Mesodermal cell (in vitro differentiated cells): ENCODE results near the gene C1orf185.
"Not testable (repeated sequence)": the region's sequence is repeated elsewhere in the genome, so short reads cannot be mapped to it uniquely, and the experiment has no call there.

Experiments
- H3K27ac ChIP-seq: 2 replicates; pipeline ENCODE4 v1.7.0; 2013; ENCODE audit warnings: mild to moderate bottlenecking, low read depth, low read length, moderate library complexity; ENCODE audit not compliant: severe bottlenecking
- H3K36me3 ChIP-seq: 2 replicates; pipeline ENCODE4 v1.7.1; 2013; ENCODE audit warnings: mild to moderate bottlenecking, low read length, moderate library complexity; ENCODE audit not compliant: control insufficient read depth, insufficient read depth
- H3K4me1 ChIP-seq: one replicate; pipeline ENCODE4 v1.7.1; 2013; ENCODE audit warnings: mild to moderate bottlenecking, low read length; ENCODE audit not compliant: insufficient read depth, control insufficient read depth, poor library complexity, severe bottlenecking
- H3K4me3 ChIP-seq: 2 replicates; pipeline ENCODE4 v1.7.0; 2013; ENCODE audit warnings: low read length, control low read depth, mild to moderate bottlenecking; ENCODE audit not compliant: insufficient read depth, poor library complexity, severe bottlenecking; ENCODE audit errors: extremely low read depth
- H3K9me3 ChIP-seq: 2 replicates; pipeline ENCODE4 v1.7.1; 2013; ENCODE audit warnings: mild to moderate bottlenecking, low read length, moderate library complexity; ENCODE audit not compliant: control insufficient read depth
- WGBS, 2 experiments: methylation state at CpG; one replicate each; pipeline ENCODE4 v1.1.5; 2013; ENCODE audit warnings: missing lambda C conversion rate in 2 of 2; ENCODE audit not compliant: insufficient coverage in 2 of 2; 5-methylcytosine and 5-hydroxymethylcytosine counted together

The C1orf185 gene

DNA sequence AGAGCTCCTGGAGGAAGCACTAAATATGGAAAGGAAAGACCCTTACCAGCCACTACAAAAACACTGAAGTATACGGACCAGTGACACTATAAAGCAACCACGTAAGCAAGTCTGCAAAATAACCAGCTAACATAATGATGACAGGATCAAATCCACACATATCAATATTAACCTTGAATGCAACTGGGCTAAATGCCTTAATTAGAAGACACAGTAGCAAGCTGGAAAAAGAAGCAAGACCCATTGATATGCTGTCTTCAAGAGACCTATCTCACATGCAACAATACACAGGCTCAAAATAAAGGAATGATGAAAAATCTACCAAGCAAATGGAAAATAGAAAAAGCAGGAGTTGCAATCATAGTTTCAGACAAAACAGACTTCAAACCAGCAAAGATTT lies 31.0 kb downstream of the C1orf185 start:
- no peaks in the 10 kb centered on the region for H3K9me3 ChIP-seq
- H3K27ac ChIP-seq, result no peak overlapping the region
- H3K4me1 ChIP-seq, result no peaks in the 10 kb centered on the region
- no CpG with 5 or more reads among the region's 2 CpGs for WGBS, 2 experiments
- no peak overlapping the region for H3K4me3 ChIP-seq
- H3K36me3 ChIP-seq, result no peaks in the 10 kb centered on the region

DNA sequence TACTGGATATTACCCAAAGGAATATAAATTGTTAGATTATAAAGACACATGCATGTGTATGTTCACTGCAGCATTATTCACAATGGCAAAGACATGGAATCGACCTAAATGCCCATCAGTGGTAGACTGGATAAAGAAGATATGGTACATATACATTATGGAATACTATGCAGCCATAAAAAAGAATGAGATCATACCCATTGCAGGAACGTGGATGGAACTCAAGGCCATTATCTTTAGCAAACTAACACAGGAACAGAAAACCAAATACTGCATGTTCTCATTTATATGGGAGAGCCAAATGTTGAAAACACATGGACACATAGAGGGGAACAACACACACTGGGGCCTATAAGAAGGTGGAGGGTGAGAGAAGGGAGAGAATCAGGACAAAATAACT lies 35.7 kb downstream of the C1orf185 start:
- not testable (repeated sequence) for H3K4me1 ChIP-seq, H3K9me3 ChIP-seq, H3K27ac ChIP-seq, H3K36me3 ChIP-seq, H3K4me3 ChIP-seq
- no CpG with 5 or more reads among the region's 2 CpGs for WGBS, 2 experiments

GRCh38 chr1:51139474-51139873 lies 37.4 kb downstream of the C1orf185 start:
- H3K9me3 ChIP-seq, result no peaks in the 10 kb centered on the region
- H3K36me3 ChIP-seq, result no peaks in the 10 kb centered on the region
- 83 to 85% methylated on average over 2 of the region's 2 CpGs for WGBS, 2 experiments
- no peak overlapping the region for H3K27ac ChIP-seq
- H3K4me1 ChIP-seq, result no peaks in the 10 kb centered on the region
- H3K4me3 ChIP-seq, result no peak overlapping the region

DNA sequence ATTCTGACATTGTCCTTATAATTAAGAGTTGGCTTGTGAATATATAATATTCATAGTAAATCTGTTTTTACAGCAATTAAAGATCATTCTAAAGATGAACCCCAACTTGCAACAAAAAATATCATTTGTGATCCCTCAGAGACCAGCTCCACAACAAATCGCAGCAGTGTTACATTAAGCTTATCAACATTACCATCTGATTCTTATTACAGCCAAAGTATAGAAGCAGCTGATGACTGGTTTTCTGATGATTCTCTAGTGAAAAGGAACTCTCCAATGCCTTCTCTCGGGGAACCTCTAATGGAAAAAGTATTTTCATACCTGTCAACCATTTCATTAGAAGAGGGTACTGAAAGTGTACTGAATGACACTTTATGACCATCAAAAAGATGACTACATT lies 45.4 kb downstream of the C1orf185 start:
- H3K9me3 ChIP-seq, result no peaks in the 10 kb centered on the region
- H3K4me1 ChIP-seq, result no peaks in the 10 kb centered on the region
- no peak overlapping the region for H3K4me3 ChIP-seq
- H3K27ac ChIP-seq, result no peak overlapping the region
- H3K36me3 ChIP-seq, result no peaks in the 10 kb centered on the region
- 100% methylated on average over 1 of the region's 2 CpGs; no CpG with 5 or more reads in 1 of the 2 experiments for WGBS, 2 experiments

DNA sequence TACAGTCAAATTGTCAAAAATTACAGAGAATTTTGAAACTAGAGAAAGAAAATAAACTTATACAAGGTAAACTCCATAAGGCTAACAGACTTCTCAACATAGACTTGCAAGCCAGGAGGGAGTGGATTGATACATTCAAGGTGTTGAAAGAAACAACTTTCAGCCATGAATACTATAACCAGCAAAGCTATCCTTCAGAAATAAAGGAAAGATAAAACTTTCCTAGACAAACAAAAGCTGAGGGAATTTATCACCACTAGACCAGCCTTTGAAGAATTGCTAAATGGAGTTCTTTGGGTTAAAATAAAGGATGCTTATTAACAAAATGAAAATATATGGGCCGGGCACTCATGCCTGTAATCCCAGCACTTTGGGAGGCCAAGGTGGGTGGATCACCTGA lies 52.7 kb downstream of the C1orf185 start:
- H3K4me3 ChIP-seq, result no peak overlapping the region
- H3K36me3 ChIP-seq, result no peaks in the 10 kb centered on the region
- H3K4me1 ChIP-seq, result no peaks in the 10 kb centered on the region
- 86 to 100% methylated on average over 1 of the region's 1 CpG for WGBS, 2 experiments
- H3K27ac ChIP-seq, result no peak overlapping the region
- peaks cover 11% of the 10 kb centered on the region for H3K9me3 ChIP-seq

DNA sequence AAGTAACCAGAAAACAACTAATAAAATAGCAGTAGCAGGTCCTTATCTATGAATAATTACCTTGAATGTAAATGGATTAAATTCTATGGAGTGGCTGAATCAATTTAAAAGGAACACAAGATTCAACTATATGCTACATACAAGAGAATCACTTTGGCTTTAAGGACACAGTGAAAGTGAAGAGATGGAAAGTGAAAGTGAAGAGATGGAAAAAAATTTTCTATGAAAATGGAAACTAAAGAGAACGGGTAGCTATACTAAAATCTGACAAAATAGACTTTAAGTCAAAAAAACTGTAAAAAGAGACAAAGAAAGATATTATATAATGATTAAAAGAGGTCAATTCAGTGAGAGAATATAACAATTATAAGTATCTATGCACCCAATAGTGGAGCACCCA lies 54.7 kb downstream of the C1orf185 start:
- no peaks in the 10 kb centered on the region for H3K4me1 ChIP-seq
- no peaks in the 10 kb centered on the region for H3K36me3 ChIP-seq
- no peak overlapping the region for H3K27ac ChIP-seq
- peaks cover 11% of the 10 kb centered on the region for H3K9me3 ChIP-seq
- no peak overlapping the region for H3K4me3 ChIP-seq
- no CpG with 5 or more reads among the region's 1 CpG for WGBS, 2 experiments

- Histone ChIP-seq H3K4me3 (no peak overlapping the region), H3K36me3 (no peaks in the 10 kb centered on the region), H3K9me3 (peaks cover 11% of the 10 kb centered on the region), H3K27ac (no peak overlapping the region), H3K4me1 (no peaks in the 10 kb centered on the region)
- WGBS, 2 experiments, result 78 to 80% methylated on average over 1 of the region's 4 CpGs
These were observed 55.4 kb downstream of the C1orf185 start for GRCh38 chr1:51157395-51157794.

GRCh38 chr1:51158263-51158662 lies 56.2 kb downstream of the C1orf185 start:
- no peak overlapping the region for H3K4me3 ChIP-seq
- H3K36me3 ChIP-seq, result no peaks in the 10 kb centered on the region
- H3K27ac ChIP-seq, result no peak overlapping the region
- no peaks in the 10 kb centered on the region for H3K4me1 ChIP-seq
- peaks cover 11% of the 10 kb centered on the region for H3K9me3 ChIP-seq
- WGBS, 2 experiments, result 90 to 93% methylated on average over 2 to 3 of the region's 4 CpGs

DNA sequence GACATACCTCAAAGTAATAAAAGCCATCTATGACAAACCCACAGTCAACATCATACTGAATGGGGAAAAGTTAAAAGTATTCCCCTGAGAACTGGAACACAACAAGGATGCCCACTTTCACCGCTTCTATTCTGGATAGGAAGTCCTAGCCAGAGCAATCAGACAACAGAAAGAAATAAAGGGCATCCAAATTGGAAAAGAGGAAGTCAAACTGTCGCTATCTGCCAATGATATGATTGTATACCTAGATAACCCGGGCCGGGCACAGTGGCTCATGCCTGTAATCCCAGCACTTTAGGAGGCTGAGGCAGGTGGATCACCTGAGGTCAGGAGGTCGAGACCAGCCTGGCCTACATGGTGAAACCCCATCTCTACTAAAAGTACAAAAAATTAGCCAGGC lies 60.5 kb downstream of the C1orf185 start:
- H3K27ac ChIP-seq, H3K4me1 ChIP-seq, H3K4me3 ChIP-seq, H3K36me3 ChIP-seq, H3K9me3 ChIP-seq: not testable (repeated sequence)
- 81 to 89% methylated on average over 4 to 5 of the region's 5 CpGs for WGBS, 2 experiments

DNA sequence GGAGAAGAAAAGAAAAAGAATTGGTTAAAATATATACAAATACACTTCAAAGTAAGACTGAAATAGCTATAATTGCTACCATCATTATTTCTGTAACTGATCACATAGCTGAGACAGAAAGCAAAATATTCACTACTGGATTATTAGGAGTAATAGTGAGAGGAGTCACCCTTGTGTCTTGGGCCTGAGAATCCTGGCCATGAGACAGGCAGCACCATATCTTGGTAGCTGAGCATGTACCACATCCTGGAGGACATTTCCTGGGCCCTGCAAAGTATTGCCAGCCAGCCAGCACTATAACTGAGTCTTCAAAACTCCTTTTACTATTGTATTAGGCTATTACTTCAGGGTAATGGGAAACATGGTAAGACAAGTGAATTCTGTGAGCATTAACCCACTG lies 63.5 kb downstream of the C1orf185 start:
- H3K4me1 ChIP-seq, result no peaks in the 10 kb centered on the region
- no peaks in the 10 kb centered on the region for H3K36me3 ChIP-seq
- no peak overlapping the region for H3K27ac ChIP-seq
- no peak overlapping the region for H3K4me3 ChIP-seq
- H3K9me3 ChIP-seq, result no peaks in the 10 kb centered on the region

DNA sequence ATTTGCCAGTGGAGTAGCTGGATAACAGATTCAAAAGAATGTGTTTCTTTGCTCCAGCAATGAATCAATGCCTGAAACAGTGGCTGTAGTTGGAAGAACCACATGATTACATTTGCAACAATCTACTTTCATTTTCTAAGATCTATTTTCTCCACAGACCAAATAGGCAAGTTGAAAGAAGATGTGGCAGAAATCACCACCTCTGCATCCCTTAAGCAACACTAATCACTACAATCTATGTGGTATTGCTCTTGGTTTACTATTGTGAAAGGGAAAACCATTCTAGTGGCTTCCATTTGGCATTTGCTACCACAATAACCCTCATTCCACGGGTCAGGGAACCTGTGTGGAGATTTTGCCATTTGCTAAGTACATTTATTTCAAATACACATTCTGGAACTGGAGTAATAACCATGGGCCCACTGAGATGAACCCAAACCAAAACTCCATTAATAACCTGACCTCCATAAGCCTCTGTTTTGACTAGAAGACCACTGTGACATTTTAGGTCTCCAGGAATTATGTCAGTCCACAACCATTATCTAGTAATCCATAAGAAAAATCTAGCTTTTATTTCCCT lies 66.3 kb downstream of the C1orf185 start:
- no peak overlapping the region for H3K4me3 ChIP-seq
- WGBS, 2 experiments, result no CpG with 5 or more reads among the region's 1 CpG

More for the DNA sequence above, 66.3 kb downstream of the C1orf185 start:
- H3K27ac ChIP-seq, result no peak overlapping the region
- no peaks in the 10 kb centered on the region for H3K4me1 ChIP-seq
- H3K36me3 ChIP-seq, result no peaks in the 10 kb centered on the region
- no peaks in the 10 kb centered on the region for H3K9me3 ChIP-seq
